ENCODE data around the gene ZNF536.

ZNF536 gene

GRCh38 chr19:30539315-30539714 lies 167.1 kb downstream of the ZNF536 start:
- H3K9ac ChIP-seq (ENCODE audit: low read depth, low read length): no peak overlapping the region
- no peaks in the 10 kb centered on the region for H3K36me3 ChIP-seq (ENCODE audit: control insufficient read depth, insufficient read depth, low read length)
- H3K27ac ChIP-seq (ENCODE audit: low read depth, low read length): no peak overlapping the region
- no peaks in the 10 kb centered on the region for H3K4me1 ChIP-seq (ENCODE audit: control insufficient read depth, insufficient read depth, low read length)
- H3K4me3 ChIP-seq (ENCODE audit: low read depth, low read length): no peak overlapping the region
- H3K9me3 ChIP-seq (ENCODE audit: control insufficient read depth, insufficient read depth, low read length): no peaks in the 10 kb centered on the region
- H3K27me3 ChIP-seq (ENCODE audit: control insufficient read depth, insufficient read depth, low read length): no peaks in the 10 kb centered on the region; the same call in 1 of the 2 replicates

GRCh38 chr19:30539981-30540380 lies 167.8 kb downstream of the ZNF536 start:
- Histone ChIP-seq H3K9ac (ENCODE audit: low read depth, low read length) (no peak overlapping the region), H3K4me3 (ENCODE audit: low read depth, low read length) (no peak overlapping the region), H3K4me1 (ENCODE audit: control insufficient read depth, insufficient read depth, low read length) (no peaks in the 10 kb centered on the region), H3K27me3 (ENCODE audit: control insufficient read depth, insufficient read depth, low read length) (no peaks in the 10 kb centered on the region; the same call in 1 of the 2 replicates), H3K27ac (ENCODE audit: low read depth, low read length) (no peak overlapping the region), H3K9me3 (ENCODE audit: control insufficient read depth, insufficient read depth, low read length) (no peaks in the 10 kb centered on the region), H3K36me3 (ENCODE audit: control insufficient read depth, insufficient read depth, low read length) (no peaks in the 10 kb centered on the region)

- Histone ChIP-seq H3K27me3 (ENCODE audit: control insufficient read depth, insufficient read depth, low read length) (no peaks in the 10 kb centered on the region; the same call in 1 of the 2 replicates), H3K9ac (ENCODE audit: low read depth, low read length) (no peak overlapping the region), H3K27ac (ENCODE audit: low read depth, low read length) (no peak overlapping the region), H3K36me3 (ENCODE audit: control insufficient read depth, insufficient read depth, low read length) (no peaks in the 10 kb centered on the region), H3K4me3 (ENCODE audit: low read depth, low read length) (no peak overlapping the region), H3K4me1 (ENCODE audit: control insufficient read depth, insufficient read depth, low read length) (peaks cover under 1% of the 10 kb centered on the region; the same call in 1 of the 2 replicates), H3K9me3 (ENCODE audit: control insufficient read depth, insufficient read depth, low read length) (no peaks in the 10 kb centered on the region)
Observed at GRCh38 chr19:30540761-30541160, 168.6 kb downstream of the ZNF536 start.

DNA sequence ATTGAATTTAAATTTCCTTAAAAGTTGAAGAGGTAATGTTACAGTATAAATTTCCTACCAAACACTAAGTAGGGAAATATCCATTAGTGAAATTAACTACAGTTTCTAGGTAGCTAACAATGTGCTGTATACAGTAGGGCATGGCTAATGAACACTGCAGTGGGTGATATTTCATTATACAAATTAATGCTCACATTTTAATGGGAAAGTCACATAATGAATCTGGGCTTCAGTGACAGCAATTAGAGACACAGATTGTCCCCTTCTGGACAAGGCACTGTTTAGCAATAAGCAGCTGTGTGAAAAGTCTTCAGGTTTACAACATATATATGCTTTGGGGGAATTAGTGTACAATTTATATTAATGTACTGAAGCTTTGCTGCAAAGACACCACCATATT lies 169.4 kb downstream of the ZNF536 start:
- no peaks in the 10 kb centered on the region; the same call in 1 of the 2 replicates for H3K27me3 ChIP-seq (ENCODE audit: control insufficient read depth, insufficient read depth, low read length)

GRCh38 chr19:30543243-30543945 lies 171.2 kb downstream of the ZNF536 start:
- H3K27me3 ChIP-seq (ENCODE audit: control insufficient read depth, insufficient read depth, low read length): no peaks in the 10 kb centered on the region

More for the DNA sequence above, 169.4 kb downstream of the ZNF536 start:
- no peak overlapping the region for H3K4me3 ChIP-seq (ENCODE audit: low read depth, low read length)
- H3K36me3 ChIP-seq (ENCODE audit: control insufficient read depth, insufficient read depth, low read length): no peaks in the 10 kb centered on the region
- no peak overlapping the region for H3K27ac ChIP-seq (ENCODE audit: low read depth, low read length)
- H3K4me1 ChIP-seq (ENCODE audit: control insufficient read depth, insufficient read depth, low read length): peaks cover 8% of the 10 kb centered on the region
- no peaks in the 10 kb centered on the region for H3K9me3 ChIP-seq (ENCODE audit: control insufficient read depth, insufficient read depth, low read length)
- no peak overlapping the region for H3K9ac ChIP-seq (ENCODE audit: low read depth, low read length)

GRCh38 chr19:30545752-30546151 lies 173.6 kb downstream of the ZNF536 start:
- Histone ChIP-seq H3K9ac (ENCODE audit: low read depth, low read length) (no peak overlapping the region), H3K4me3 (ENCODE audit: low read depth, low read length) (no peak overlapping the region), H3K27ac (ENCODE audit: low read depth, low read length) (peak overlapping the region; percentile 28), H3K4me1 (ENCODE audit: control insufficient read depth, insufficient read depth, low read length) (peaks cover 10% of the 10 kb centered on the region), H3K36me3 (ENCODE audit: control insufficient read depth, insufficient read depth, low read length) (no peaks in the 10 kb centered on the region), H3K9me3 (ENCODE audit: control insufficient read depth, insufficient read depth, low read length) (no peaks in the 10 kb centered on the region), H3K27me3 (ENCODE audit: control insufficient read depth, insufficient read depth, low read length) (no peaks in the 10 kb centered on the region)

More at GRCh38 chr19:30543243-30543945, 171.2 kb downstream of the ZNF536 start:
- Histone ChIP-seq H3K27ac (ENCODE audit: low read depth, low read length) (no peak overlapping the region), H3K9me3 (ENCODE audit: control insufficient read depth, insufficient read depth, low read length) (no peaks in the 10 kb centered on the region), H3K9ac (ENCODE audit: low read depth, low read length) (no peak overlapping the region), H3K4me1 (ENCODE audit: control insufficient read depth, insufficient read depth, low read length) (peaks cover 10% of the 10 kb centered on the region), H3K36me3 (ENCODE audit: control insufficient read depth, insufficient read depth, low read length) (no peaks in the 10 kb centered on the region), H3K4me3 (ENCODE audit: low read depth, low read length) (no peak overlapping the region)

- Histone ChIP-seq H3K27me3 (ENCODE audit: control insufficient read depth, insufficient read depth, low read length) (no peaks in the 10 kb centered on the region), H3K9ac (ENCODE audit: low read depth, low read length) (no peak overlapping the region), H3K4me3 (ENCODE audit: low read depth, low read length) (no peak overlapping the region), H3K4me1 (ENCODE audit: control insufficient read depth, insufficient read depth, low read length) (peaks cover 14% of the 10 kb centered on the region), H3K9me3 (ENCODE audit: control insufficient read depth, insufficient read depth, low read length) (no peaks in the 10 kb centered on the region), H3K36me3 (ENCODE audit: control insufficient read depth, insufficient read depth, low read length) (no peaks in the 10 kb centered on the region), H3K27ac (ENCODE audit: low read depth, low read length) (peak overlapping the region; percentile 28)
Observed at GRCh38 chr19:30546332-30546731, 174.1 kb downstream of the ZNF536 start.

DNA sequence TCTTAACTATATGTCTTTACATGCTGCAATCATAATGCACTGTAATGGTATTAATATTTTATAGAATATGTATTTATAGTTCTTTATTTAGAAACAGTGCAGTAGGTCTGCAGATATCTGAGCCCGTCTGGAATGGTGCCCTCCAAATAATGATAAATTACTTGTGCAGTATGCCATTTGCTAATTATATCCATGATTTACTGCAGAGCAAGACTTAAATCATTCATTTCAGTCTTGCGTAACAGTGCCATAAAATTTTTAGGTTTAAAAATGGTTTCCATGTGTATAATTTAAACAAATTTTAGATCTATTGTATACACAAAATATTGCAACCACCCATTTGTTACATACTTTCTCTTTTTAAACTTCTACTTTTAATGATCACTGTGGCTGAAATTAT lies 175.1 kb downstream of the ZNF536 start:
- no peaks in the 10 kb centered on the region for H3K27me3 ChIP-seq (ENCODE audit: control insufficient read depth, insufficient read depth, low read length)

DNA sequence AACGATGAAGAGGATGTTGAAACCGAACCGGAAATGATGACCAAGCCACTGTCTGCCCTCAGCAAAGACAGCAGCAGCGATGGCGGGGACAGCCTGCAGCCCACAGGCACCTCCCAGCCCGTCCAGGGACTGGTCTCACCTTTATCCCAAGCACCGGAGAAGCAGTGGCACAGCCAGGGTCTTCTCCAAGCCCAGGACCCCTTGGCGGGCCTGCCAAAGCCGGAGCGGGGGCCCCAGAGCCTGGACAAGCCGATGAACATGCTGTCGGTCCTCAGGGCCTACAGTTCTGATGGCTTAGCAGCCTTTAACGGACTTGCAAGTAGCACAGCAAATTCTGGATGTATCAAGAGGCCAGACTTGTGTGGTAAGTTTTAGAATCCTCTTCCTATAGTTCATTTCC lies 177.0 kb downstream of the ZNF536 start:
- no peaks in the 10 kb centered on the region for H3K36me3 ChIP-seq (ENCODE audit: control insufficient read depth, insufficient read depth, low read length)
- H3K9me3 ChIP-seq (ENCODE audit: control insufficient read depth, insufficient read depth, low read length): no peaks in the 10 kb centered on the region
- no peaks in the 10 kb centered on the region for H3K27me3 ChIP-seq (ENCODE audit: control insufficient read depth, insufficient read depth, low read length)
- H3K4me1 ChIP-seq (ENCODE audit: control insufficient read depth, insufficient read depth, low read length): peaks cover 16% of the 10 kb centered on the region
- no peak overlapping the region for H3K4me3 ChIP-seq (ENCODE audit: low read depth, low read length)
- no peak overlapping the region for H3K27ac ChIP-seq (ENCODE audit: low read depth, low read length)
- H3K9ac ChIP-seq (ENCODE audit: low read depth, low read length): no peak overlapping the region

More for the DNA sequence above, 175.1 kb downstream of the ZNF536 start:
- H3K9me3 ChIP-seq (ENCODE audit: control insufficient read depth, insufficient read depth, low read length): no peaks in the 10 kb centered on the region
- no peak overlapping the region for H3K27ac ChIP-seq (ENCODE audit: low read depth, low read length)
- H3K36me3 ChIP-seq (ENCODE audit: control insufficient read depth, insufficient read depth, low read length): no peaks in the 10 kb centered on the region
- H3K4me1 ChIP-seq (ENCODE audit: control insufficient read depth, insufficient read depth, low read length): peaks cover 16% of the 10 kb centered on the region
- H3K4me3 ChIP-seq (ENCODE audit: low read depth, low read length): no peak overlapping the region
- no peak overlapping the region for H3K9ac ChIP-seq (ENCODE audit: low read depth, low read length)

DNA sequence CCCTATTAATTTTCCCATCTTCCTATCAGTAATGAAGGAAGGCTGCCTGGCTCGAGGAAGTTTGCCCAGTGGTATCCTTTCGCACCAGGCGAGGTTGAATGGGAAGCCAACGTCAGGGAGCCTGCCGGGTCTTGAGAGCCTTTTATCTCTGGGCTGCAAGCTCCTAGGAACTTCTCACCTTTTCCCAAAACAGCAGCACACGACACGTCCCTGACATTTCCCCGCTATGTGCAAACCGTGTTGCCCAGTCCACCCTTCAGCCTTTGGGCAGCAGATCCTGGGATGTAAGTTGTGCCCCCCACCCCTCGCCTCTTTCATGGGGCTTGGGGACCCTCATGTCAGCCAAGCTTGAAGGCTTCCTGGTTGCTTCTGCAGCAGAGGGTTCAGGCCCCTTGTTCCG lies 179.1 kb downstream of the ZNF536 start:
- Histone ChIP-seq H3K9ac (ENCODE audit: low read depth, low read length) (no peak overlapping the region), H3K36me3 (ENCODE audit: control insufficient read depth, insufficient read depth, low read length) (no peaks in the 10 kb centered on the region), H3K4me3 (ENCODE audit: low read depth, low read length) (no peak overlapping the region), H3K27ac (ENCODE audit: low read depth, low read length) (no peak overlapping the region), H3K9me3 (ENCODE audit: control insufficient read depth, insufficient read depth, low read length) (no peaks in the 10 kb centered on the region), H3K4me1 (ENCODE audit: control insufficient read depth, insufficient read depth, low read length) (peaks cover 15% of the 10 kb centered on the region), H3K27me3 (ENCODE audit: control insufficient read depth, insufficient read depth, low read length) (no peaks in the 10 kb centered on the region)

GRCh38 chr19:30552593-30552992 lies 180.4 kb downstream of the ZNF536 start:
- Histone ChIP-seq H3K27ac (ENCODE audit: low read depth, low read length) (no peak overlapping the region), H3K4me3 (ENCODE audit: low read depth, low read length) (no peak overlapping the region), H3K4me1 (ENCODE audit: control insufficient read depth, insufficient read depth, low read length) (peaks cover 24% of the 10 kb centered on the region), H3K36me3 (ENCODE audit: control insufficient read depth, insufficient read depth, low read length) (no peaks in the 10 kb centered on the region), H3K9ac (ENCODE audit: low read depth, low read length) (no peak overlapping the region), H3K9me3 (ENCODE audit: control insufficient read depth, insufficient read depth, low read length) (no peaks in the 10 kb centered on the region), H3K27me3 (ENCODE audit: control insufficient read depth, insufficient read depth, low read length) (no peaks in the 10 kb centered on the region)

All from HUES48 (cell line).